RWPE2 (cell line): Measurements from ENCODE around the gene CDH7.
A peak's percentile ranks its signal among the peaks of the same experiment; 100 is the strongest.

Source experiments
- ATAC-seq: fragments of 200-7000 bp; cut with Tn5 transposase; 3 replicates; pipeline ENCODE4 v1.9.1; 2021; ENCODE audit warnings: low read depth
- DNase-seq: peaks from one replicate; pipeline ENCODE4 v3.0.0-alpha.2; 2020; ENCODE audit warnings: low spot score
- H3K27ac ChIP-seq: fragments of 450-650 bp; 2 replicates; pipeline ENCODE4 v1.5.1; 2017; ENCODE audit warnings: mild to moderate bottlenecking; ENCODE audit not compliant: poor library complexity, severe bottlenecking
- H3K27me3 ChIP-seq: fragments of 250-450 bp; sonication (Bioruptor Pico); 2 replicates; pipeline ENCODE4 v1.5.1; 2021; ENCODE audit warnings: mild to moderate bottlenecking, moderate library complexity; ENCODE audit not compliant: insufficient read depth, poor library complexity, severe bottlenecking
- H3K36me3 ChIP-seq: fragments of 250-450 bp; sonication (Bioruptor Pico); 2 replicates; pipeline ENCODE4 v1.5.1; 2020; ENCODE audit warnings: low read depth, mild to moderate bottlenecking, moderate library complexity
- H3K4me1 ChIP-seq: fragments of 250-450 bp; sonication (Bioruptor Pico); 2 replicates; pipeline ENCODE4 v1.5.1; 2021; ENCODE audit warnings: mild to moderate bottlenecking, moderate library complexity; ENCODE audit not compliant: insufficient read depth, poor library complexity, severe bottlenecking
- H3K4me3 ChIP-seq: fragments of 250-450 bp; sonication (Bioruptor Pico); 2 replicates; pipeline ENCODE4 v1.5.1; 2021; ENCODE audit warnings: mild to moderate bottlenecking, moderate library complexity; ENCODE audit not compliant: severe bottlenecking
- H3K9me3 ChIP-seq: fragments of 250-450 bp; sonication (Bioruptor Pico); 2 replicates; pipeline ENCODE4 v1.5.1; 2021; ENCODE audit warnings: mild to moderate bottlenecking, moderate library complexity; ENCODE audit not compliant: severe bottlenecking
- TF ChIP-seq, protein P1 (sequence below): fragments of 450-650 bp; IDR thresholded peaks from one replicate; pipeline ENCODE4 v1.5.1; 2017; ENCODE audit warnings: mild to moderate bottlenecking, moderate library complexity; ENCODE audit not compliant: poor library complexity, severe bottlenecking

CDH7 gene

GRCh38 chr18:65934874-65935273 is 184.1 kb downstream of the CDH7 start:
- no peaks in the 10 kb centered on the region for H3K36me3 ChIP-seq
- H3K4me3 ChIP-seq = no peak overlapping the region
- H3K27ac ChIP-seq = no peak overlapping the region
- no peak for DNase-seq
- H3K4me1 ChIP-seq = no peaks in the 10 kb centered on the region
- H3K9me3 ChIP-seq = no peaks in the 10 kb centered on the region
- no peaks in the 10 kb centered on the region for H3K27me3 ChIP-seq
- TF ChIP-seq, protein P1, sequence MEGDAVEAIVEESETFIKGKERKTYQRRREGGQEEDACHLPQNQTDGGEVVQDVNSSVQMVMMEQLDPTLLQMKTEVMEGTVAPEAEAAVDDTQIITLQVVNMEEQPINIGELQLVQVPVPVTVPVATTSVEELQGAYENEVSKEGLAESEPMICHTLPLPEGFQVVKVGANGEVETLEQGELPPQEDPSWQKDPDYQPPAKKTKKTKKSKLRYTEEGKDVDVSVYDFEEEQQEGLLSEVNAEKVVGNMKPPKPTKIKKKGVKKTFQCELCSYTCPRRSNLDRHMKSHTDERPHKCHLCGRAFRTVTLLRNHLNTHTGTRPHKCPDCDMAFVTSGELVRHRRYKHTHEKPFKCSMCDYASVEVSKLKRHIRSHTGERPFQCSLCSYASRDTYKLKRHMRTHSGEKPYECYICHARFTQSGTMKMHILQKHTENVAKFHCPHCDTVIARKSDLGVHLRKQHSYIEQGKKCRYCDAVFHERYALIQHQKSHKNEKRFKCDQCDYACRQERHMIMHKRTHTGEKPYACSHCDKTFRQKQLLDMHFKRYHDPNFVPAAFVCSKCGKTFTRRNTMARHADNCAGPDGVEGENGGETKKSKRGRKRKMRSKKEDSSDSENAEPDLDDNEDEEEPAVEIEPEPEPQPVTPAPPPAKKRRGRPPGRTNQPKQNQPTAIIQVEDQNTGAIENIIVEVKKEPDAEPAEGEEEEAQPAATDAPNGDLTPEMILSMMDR = no peak
- ATAC-seq = no peak

- no peaks in the 10 kb centered on the region for H3K36me3 ChIP-seq
- TF ChIP-seq, protein P1 = no peak
- H3K27me3 ChIP-seq = no peaks in the 10 kb centered on the region
- ATAC-seq = 0 out of 3 replicates have a peak, but pooled peaks have one; percentile 19
- H3K4me3 ChIP-seq = no peak overlapping the region
- no peaks in the 10 kb centered on the region for H3K9me3 ChIP-seq
- no peak overlapping the region for H3K27ac ChIP-seq
- DNase-seq = no peak
- H3K4me1 ChIP-seq = peaks cover 5% of the 10 kb centered on the region
These were observed 185.9 kb downstream of the CDH7 start for GRCh38 chr18:65936678-65937077.

GRCh38 chr18:65937180-65937579 is 186.4 kb downstream of the CDH7 start:
- no peak for DNase-seq
- Histone ChIP-seq H3K36me3 (no peaks in the 10 kb centered on the region), H3K27ac (no peak overlapping the region), H3K4me1 (peaks cover 10% of the 10 kb centered on the region), H3K27me3 (no peaks in the 10 kb centered on the region), H3K4me3 (no peak overlapping the region), H3K9me3 (no peaks in the 10 kb centered on the region)
- ATAC-seq = no peak
- TF ChIP-seq, protein P1 = no peak

DNA sequence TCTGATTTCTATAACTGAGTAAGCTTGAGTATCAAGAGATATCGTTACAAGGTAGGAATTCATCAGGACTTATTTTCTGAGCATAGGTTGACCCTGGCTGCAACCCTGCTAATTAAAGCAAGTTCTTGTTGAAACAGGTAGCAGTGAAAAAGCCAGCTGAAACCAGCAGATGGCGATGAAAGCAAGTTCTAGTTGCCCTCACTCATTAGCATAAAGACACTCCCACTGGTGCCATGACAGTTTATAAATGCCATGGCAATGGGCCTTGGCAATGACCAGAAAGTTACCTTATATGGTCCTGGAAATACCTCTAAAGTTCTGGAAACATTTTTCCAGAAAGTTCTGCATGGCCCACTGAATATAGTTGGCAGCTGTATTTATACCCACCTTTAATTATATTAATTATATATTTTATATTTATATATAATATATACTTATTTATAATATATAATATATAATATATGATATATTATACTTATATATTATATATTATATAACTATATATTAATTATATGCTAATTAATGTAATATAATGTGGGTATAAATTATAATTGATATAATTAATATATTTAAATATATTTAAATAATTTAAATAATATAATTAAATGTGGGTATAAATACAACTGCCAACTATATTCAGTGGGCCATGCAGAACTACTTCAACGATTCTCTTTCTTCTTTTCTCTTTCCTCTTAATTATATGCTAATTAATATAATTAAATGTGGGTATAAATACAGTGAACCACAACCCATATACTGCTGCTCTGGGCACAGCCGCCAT is 188.0 kb downstream of the CDH7 start:
- H3K9me3 ChIP-seq = no peaks in the 10 kb centered on the region
- no peaks in the 10 kb centered on the region for H3K36me3 ChIP-seq
- DNase-seq = no peak
- TF ChIP-seq, protein P1 = peak; percentile 56
- no peak overlapping the region for H3K27ac ChIP-seq
- ATAC-seq = peak; percentile 75
- peaks cover 16% of the 10 kb centered on the region for H3K4me1 ChIP-seq
- no peaks in the 10 kb centered on the region for H3K27me3 ChIP-seq
- H3K4me3 ChIP-seq = no peak overlapping the region
